GM20431 (cell line): Measurements from ENCODE around the gene CACNA1E.

Experiments used
- in situ Hi-C: fragments of 300-500 bp; cut with MseI, MboI; formaldehyde crosslinking; loops from one replicate; pipeline ENCODE4 v1.15.0; 2020; ENCODE audit warnings: low sequenced_read_pairs; ENCODE audit not compliant: unreplicated experiment

The CACNA1E gene

DNA sequence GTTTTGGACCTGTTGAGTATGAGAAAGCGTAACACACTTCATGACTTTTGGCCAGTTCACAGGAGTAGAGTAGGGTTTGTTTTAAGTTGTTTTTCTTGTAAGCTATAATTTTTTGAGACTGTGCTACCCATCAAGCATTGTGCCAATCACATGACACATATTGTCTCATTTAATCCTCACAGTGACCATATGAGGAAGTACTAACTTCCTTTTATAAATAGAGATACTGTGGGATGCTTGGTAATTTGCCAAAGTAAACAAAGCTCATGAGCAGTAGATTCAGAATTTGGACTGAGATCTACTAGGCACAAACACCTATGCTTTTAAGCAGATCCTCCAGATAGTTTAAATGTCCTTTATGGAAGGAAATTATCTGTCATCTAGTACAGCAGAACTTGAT is 178.3 kb downstream of the CACNA1E start:
- in situ Hi-C loops, result loop anchor here (25.0 kb wide), 1 partner anchor 174 kb away; the partner anchor contains the start of gene CACNA1E

- in situ Hi-C loops, result loop anchor here (25.0 kb wide), 1 partner anchor 175 kb away; the partner anchor contains the start of gene CACNA1E
Measured at GRCh38 chr1:181662606-181663005, 179.3 kb downstream of the CACNA1E start.

- in situ Hi-C loops, result loop anchor here (25.0 kb wide), 1 partner anchor 177 kb away; the partner anchor contains the start of gene CACNA1E
Measured at GRCh38 chr1:181664543-181664942, 181.2 kb downstream of the CACNA1E start.

DNA sequence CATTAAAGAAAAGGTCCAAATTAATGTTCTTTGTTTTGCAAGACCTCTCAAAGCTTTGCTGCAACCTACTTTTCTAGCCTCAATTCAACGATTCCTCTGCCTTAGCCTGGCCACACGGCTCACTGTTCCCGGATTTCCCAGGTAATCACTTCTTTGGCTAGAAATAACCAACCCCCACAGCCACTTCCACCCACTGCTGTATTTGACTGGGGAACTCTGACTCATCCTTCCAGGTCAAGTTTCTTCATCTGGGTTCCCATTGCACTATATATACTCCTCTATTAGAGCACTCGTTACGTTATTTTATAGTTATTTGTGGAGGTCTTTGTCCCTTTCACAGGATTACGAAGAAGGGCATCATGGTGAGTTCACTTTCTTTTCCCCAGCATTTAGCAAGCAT is 185.9 kb downstream of the CACNA1E start:
- in situ Hi-C loops, result loop anchor here (25.0 kb wide), 1 partner anchor 182 kb away; the partner anchor contains the start of gene CACNA1E

GRCh38 chr1:181674617-181675016 is 191.3 kb downstream of the CACNA1E start:
- in situ Hi-C loops, result loop anchor here (25.0 kb wide), 1 partner anchor 187 kb away; the partner anchor contains the start of gene CACNA1E

DNA sequence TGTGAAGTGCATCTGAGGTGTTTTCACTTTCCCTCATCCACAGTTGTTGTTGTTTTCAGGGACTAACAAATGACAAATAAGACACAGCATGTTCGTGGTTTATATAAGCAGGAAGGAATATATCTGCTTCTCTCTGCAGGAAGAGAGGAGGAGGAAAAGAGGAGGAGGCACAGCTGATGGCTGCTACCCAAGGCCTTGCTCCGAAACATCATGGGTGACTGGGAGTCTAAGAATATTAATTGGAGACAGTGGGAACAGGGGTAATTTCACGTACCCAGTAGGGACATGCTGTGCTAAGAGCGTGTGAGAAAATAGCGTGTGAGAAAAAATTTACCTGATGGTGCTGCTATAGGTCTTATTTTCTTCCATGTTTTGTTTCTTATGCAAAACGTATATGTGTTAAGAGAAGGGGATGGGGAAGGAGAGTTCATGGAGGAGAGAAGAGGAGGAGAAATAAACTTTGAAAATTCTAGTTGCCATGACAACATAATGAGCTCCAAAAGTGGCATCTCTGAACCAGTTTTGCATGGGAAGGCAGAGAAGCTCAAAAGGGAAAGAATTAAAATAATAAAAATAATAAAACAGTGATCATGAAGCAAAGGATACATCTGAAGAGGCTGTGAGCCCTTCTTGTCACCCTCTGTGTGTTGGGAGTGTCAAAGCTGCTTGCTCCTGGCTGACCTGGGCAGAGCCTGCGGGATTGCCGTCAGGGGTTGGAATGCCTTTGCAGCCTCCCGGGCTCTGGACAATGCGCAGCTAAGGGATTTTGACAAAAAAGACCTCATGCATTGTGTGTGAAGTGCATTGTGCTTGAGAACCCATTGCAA is 192.0 kb downstream of the CACNA1E start:
- in situ Hi-C loops, result no loop called here

DNA sequence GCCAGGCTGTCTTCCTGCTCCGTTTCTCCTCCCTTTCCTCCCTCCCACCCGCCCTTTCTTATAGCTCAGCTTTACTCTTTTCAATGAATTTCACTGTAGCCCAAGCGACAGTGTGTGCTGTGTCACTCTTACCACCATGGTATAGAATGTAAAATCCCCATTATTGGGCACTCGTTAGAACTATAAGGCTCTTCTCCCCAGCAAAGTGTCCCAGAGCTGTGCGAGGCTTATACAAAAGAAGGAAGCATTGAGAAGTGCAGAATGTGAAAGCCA is 192.5 kb downstream of the CACNA1E start:
- in situ Hi-C loops, result no loop called here

DNA sequence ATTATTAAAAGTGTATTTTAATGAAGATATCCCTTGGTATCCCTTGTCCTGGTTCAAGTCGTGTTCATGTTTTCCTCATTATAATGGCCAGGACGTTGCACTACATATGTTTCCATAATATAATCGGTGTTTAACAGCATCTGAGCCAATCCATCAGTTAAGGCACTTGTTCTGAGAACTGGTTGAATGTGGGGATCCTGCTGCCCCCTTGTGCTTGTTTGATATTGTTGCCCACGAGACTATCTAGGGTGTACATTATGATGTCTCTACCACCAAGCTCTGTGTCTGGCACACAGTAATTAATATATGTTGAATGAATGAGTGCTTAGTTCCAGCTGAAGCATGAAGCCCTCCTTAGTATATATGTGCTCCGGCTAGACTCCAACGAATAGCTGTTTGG is 193.0 kb downstream of the CACNA1E start:
- in situ Hi-C loops, result no loop called here

GRCh38 chr1:181680332-181680731 is 197.0 kb downstream of the CACNA1E start:
- in situ Hi-C loops, result no loop called here

DNA sequence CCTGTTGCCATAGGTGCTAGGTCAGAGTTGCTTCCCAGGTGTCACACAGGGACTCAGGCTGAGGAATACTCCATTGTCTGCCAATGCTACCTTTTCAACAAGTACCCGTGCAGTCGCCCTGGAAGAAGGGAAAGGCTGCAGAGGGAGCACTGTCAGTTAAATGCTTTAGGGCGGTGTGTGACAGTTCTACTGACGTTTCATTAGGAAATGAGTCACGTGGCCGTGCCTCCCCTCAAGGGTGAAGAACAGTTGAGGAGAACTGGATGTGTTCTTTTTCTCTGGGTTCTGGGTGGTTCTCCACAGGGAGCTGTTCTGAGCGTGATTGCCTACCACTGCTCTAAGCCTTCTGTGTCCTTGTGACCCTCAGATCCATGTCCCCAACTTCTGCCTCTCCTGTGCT is 197.6 kb downstream of the CACNA1E start:
- in situ Hi-C loops, result no loop called here

GRCh38 chr1:181685211-181685610 is 201.9 kb downstream of the CACNA1E start:
- in situ Hi-C loops, result no loop called here

GRCh38 chr1:181701891-181702290 is 218.6 kb downstream of the CACNA1E start:
- in situ Hi-C loops, result no loop called here

DNA sequence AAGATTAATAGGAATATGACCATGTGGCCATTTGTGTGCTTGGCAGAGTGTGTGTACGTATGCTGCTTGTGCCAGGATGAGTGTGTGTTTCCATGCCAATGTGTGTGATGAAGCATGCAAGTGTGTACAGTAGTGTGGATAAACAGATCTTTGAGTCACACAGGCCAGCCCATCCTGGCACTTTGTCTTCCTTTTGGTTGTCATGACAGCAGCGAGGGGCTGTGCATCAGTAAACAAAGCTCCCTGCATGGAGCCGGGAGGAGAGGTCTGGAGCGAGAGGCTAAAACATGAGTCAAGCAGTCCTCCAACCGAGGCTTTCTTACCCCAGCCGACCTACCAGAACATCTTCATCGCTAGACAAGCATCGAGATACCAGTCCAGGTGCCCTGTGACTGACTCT is 221.2 kb downstream of the CACNA1E start:
- in situ Hi-C loops, result no loop called here

- in situ Hi-C loops, result no loop called here
Measured at GRCh38 chr1:181711820-181712219, 228.5 kb downstream of the CACNA1E start.

DNA sequence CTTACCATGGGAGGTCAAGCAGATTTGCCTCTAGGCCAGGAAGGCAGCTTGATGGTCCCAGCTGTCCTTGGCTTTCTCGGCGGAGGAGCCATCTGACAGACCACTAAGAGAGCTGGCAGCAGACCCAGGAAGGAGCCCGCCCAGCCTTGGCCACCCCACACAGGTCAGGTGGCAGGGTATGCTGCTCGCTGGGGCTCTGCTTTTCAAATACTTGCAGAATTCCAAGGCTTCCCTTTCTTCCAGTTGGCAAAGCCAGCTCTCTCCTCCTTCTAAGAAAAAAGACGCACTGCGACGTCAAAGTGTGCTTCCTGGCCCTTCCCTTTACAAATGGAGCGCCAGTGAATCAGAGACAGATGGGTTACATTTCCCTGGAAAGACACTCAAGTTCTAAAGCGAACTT is 229.4 kb downstream of the CACNA1E start:
- in situ Hi-C loops, result no loop called here

GRCh38 chr1:181714428-181714827 is 231.1 kb downstream of the CACNA1E start:
- in situ Hi-C loops, result no loop called here

DNA sequence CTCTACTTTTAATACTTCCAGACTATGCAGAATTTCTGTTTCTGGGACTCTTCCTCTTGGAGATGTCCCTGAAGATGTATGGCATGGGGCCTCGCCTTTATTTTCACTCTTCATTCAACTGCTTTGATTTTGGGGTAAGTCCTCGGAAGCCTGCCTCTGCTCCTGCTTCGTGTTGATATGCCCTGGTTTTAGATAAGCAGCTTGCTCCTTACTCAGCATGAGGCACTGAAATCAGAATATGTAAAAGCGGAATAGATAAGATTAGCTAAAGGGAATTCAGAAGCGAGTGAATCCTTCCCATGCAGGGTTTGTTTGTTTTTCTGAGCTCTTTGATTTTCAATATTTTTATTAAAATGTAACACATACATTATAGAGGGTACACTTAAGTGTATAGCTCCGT is 234.7 kb downstream of the CACNA1E start:
- in situ Hi-C loops, result no loop called here

- in situ Hi-C loops, result no loop called here
Measured at GRCh38 chr1:181726320-181727012, 243.1 kb downstream of the CACNA1E start.

GRCh38 chr1:181730606-181731005 is 247.3 kb downstream of the CACNA1E start:
- in situ Hi-C loops, result no loop called here

DNA sequence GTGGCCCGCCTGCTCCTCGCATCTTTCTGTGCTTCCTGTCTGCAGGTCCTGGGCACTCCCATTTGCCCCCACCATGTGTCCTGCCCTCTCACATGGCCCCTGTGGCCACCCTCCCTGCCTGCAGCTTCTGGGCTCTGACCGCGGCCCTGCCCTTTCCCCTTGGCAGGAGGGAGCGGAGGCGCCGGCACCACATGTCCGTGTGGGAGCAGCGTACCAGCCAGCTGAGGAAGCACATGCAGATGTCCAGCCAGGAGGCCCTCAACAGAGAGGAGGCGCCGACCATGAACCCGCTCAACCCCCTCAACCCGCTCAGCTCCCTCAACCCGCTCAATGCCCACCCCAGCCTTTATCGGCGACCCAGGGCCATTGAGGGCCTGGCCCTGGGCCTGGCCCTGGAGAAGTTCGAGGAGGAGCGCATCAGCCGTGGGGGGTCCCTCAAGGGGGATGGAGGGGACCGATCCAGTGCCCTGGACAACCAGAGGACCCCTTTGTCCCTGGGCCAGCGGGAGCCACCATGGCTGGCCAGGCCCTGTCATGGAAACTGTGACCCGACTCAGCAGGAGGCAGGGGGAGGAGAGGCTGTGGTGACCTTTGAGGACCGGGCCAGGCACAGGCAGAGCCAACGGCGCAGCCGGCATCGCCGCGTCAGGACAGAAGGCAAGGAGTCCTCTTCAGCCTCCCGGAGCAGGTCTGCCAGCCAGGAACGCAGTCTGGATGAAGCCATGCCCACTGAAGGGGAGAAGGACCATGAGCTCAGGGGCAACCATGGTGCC is 249.1 kb downstream of the CACNA1E start:
- in situ Hi-C loops, result no loop called here

GRCh38 chr1:181733486-181733885 is 250.2 kb downstream of the CACNA1E start:
- in situ Hi-C loops, result no loop called here
